Astrocyte (in vitro differentiated cells and primary cell): Measurements from ENCODE around the gene HRAS. TPM values are rescaled to one million over a fixed set of nuclear protein-coding genes. Genes with fewer than 3 reads are reported as not detected.

Experiments used
- DNase-seq: peaks from one replicate; pipeline ENCODE4 v3.0.0-alpha.2; 2010; ENCODE audit warnings: low read depth
- FAIRE-seq: peaks from 2 replicates; lab custom pipeline; 2011; peaks lifted over from hg19 to GRCh38; lab: Jason Lieb, UNC
- H2AFZ ChIP-seq: 2 replicates; pipeline ENCODE4 v1.6.0; 2012; ENCODE audit warnings: low read depth, low read length, inconsistent platforms
- H3K27ac ChIP-seq: 2 replicates; pipeline ENCODE4 v1.5.1; 2011; ENCODE audit warnings: low read depth, low read length, inconsistent platforms
- H3K27me3 ChIP-seq: 2 replicates; pipeline ENCODE4 v1.6.0; 2011; ENCODE audit warnings: low read length, inconsistent platforms; ENCODE audit not compliant: insufficient read depth
- H3K36me3 ChIP-seq: 2 replicates; pipeline ENCODE4 v1.5.1; 2011; ENCODE audit warnings: low read length, inconsistent platforms; ENCODE audit not compliant: insufficient read depth
- H3K4me1 ChIP-seq: 2 replicates; pipeline ENCODE4 v1.5.1; 2011; ENCODE audit warnings: low read length, inconsistent platforms; ENCODE audit not compliant: insufficient read depth
- H3K4me2 ChIP-seq: 2 replicates; pipeline ENCODE4 v1.6.0; 2012; ENCODE audit warnings: low read length, inconsistent platforms
- H3K4me3 ChIP-seq: 2 replicates; pipeline ENCODE4 v1.5.1; 2011; ENCODE audit warnings: low read depth, mild to moderate bottlenecking, low read length, inconsistent platforms; ENCODE audit not compliant: insufficient read depth
- H3K79me2 ChIP-seq: 2 replicates; pipeline ENCODE4 v1.6.0; 2012; ENCODE audit warnings: mild to moderate bottlenecking, low read length, inconsistent platforms; ENCODE audit not compliant: insufficient read depth
- H3K9ac ChIP-seq: 2 replicates; pipeline ENCODE4 v1.6.0; 2012; ENCODE audit warnings: mild to moderate bottlenecking, low read length, inconsistent platforms
- H3K9me3 ChIP-seq: 2 replicates; pipeline ENCODE4 v1.5.1; 2012; ENCODE audit warnings: low read depth, mild to moderate bottlenecking, low read length, inconsistent platforms; ENCODE audit not compliant: insufficient read depth
- H4K20me1 ChIP-seq: 2 replicates; pipeline ENCODE4 v1.6.0; 2012; ENCODE audit warnings: low read length, inconsistent platforms; ENCODE audit not compliant: insufficient read depth
- H3K27ac Mint-ChIP-seq: one replicate; pipeline ENCODE4 v1.8.0; 2021; ENCODE audit warnings: mild to moderate bottlenecking, mixed read lengths; ENCODE audit not compliant: unreplicated experiment
- H3K27me3 Mint-ChIP-seq: one replicate; pipeline ENCODE4 v1.8.0; 2021; ENCODE audit warnings: low read depth, mixed read lengths; ENCODE audit not compliant: unreplicated experiment
- H3K36me3 Mint-ChIP-seq: one replicate; pipeline ENCODE4 v1.8.0; 2021; ENCODE audit warnings: low read depth, mixed read lengths; ENCODE audit not compliant: unreplicated experiment
- H3K4me1 Mint-ChIP-seq: one replicate; pipeline ENCODE4 v1.8.0; 2021; ENCODE audit warnings: low read depth, mixed read lengths; ENCODE audit not compliant: unreplicated experiment
- H3K4me3 Mint-ChIP-seq: one replicate; pipeline ENCODE4 v1.8.0; 2021; ENCODE audit warnings: mild to moderate bottlenecking, moderate library complexity, mixed read lengths; ENCODE audit not compliant: unreplicated experiment
- H3K9me3 Mint-ChIP-seq: one replicate; pipeline ENCODE4 v1.8.0; 2021; ENCODE audit warnings: mild to moderate bottlenecking, mixed read lengths; ENCODE audit not compliant: unreplicated experiment
- CTCF ChIP-seq: IDR thresholded peaks from 2 replicates; pipeline ENCODE4 v1.5.1; 2011; ENCODE audit warnings: low read depth, mild to moderate bottlenecking, inconsistent platforms, low read length, moderate library complexity; ENCODE audit not compliant: insufficient read depth
- EZH2 ChIP-seq: IDR thresholded peaks from 2 replicates; pipeline ENCODE4 v1.6.1; 2012; ENCODE audit warnings: mild to moderate bottlenecking, low read length, inconsistent platforms; ENCODE audit not compliant: insufficient read depth
- total RNA-seq: library from RNA; stranded (reverse); gene quantifications from 2 replicates; pipeline ENCODE4 v1.2.1, GENCODE V29; 2021

The HRAS gene
- total RNA-seq, 1 donor from 2014 or later: 84.2 TPM

- peaks cover 21% of the 10 kb centered on the region for H3K36me3 ChIP-seq
- no peak overlapping the region for H3K4me3 ChIP-seq
- Mint-ChIP-seq H3K36me3 (peaks cover 22% of the 10 kb centered on the region), H3K27ac (no peak overlapping the region), H3K4me3 (peak overlapping the region; percentile 67), H3K4me1 (peaks cover 12% of the 10 kb centered on the region), H3K27me3 (no peaks in the 10 kb centered on the region), H3K9me3 (peaks cover 3% of the 10 kb centered on the region)
- peaks cover 25% of the 10 kb centered on the region for H3K4me1 ChIP-seq
- no peak overlapping the region for H2AFZ ChIP-seq
- no peak for DNase-seq
- peaks cover 55% of the 10 kb centered on the region for H3K79me2 ChIP-seq
- peaks cover 8% of the 10 kb centered on the region for H3K9me3 ChIP-seq
- no peak overlapping the region for H3K9ac ChIP-seq
- no peak for TF ChIP-seq CTCF
- TF ChIP-seq EZH2: no peak
- H3K4me2 ChIP-seq: no peak overlapping the region
- peaks cover 38% of the 10 kb centered on the region for H4K20me1 ChIP-seq
- no peak overlapping the region for H3K27ac ChIP-seq
- H3K27me3 ChIP-seq: no peaks in the 10 kb centered on the region
- FAIRE-seq: no peak
Measured at GRCh38 chr11:501683-502287, 33.6 kb downstream of the HRAS start.

- Histone ChIP-seq H3K79me2 (peaks cover 52% of the 10 kb centered on the region), H3K9ac (no peak overlapping the region), H3K27ac (no peak overlapping the region), H3K9me3 (peaks cover 8% of the 10 kb centered on the region), H2AFZ (no peak overlapping the region), H3K4me3 (no peak overlapping the region), H3K36me3 (peaks cover 25% of the 10 kb centered on the region), H3K27me3 (no peaks in the 10 kb centered on the region), H3K4me1 (peaks cover 24% of the 10 kb centered on the region), H4K20me1 (peaks cover 38% of the 10 kb centered on the region), H3K4me2 (no peak overlapping the region)
- no peak overlapping the region for H3K4me3 Mint-ChIP-seq
- H3K27ac Mint-ChIP-seq: no peak overlapping the region
- peaks cover 12% of the 10 kb centered on the region for H3K4me1 Mint-ChIP-seq
- TF ChIP-seq CTCF: no peak
- no peak for TF ChIP-seq EZH2
- H3K36me3 Mint-ChIP-seq: peaks cover 27% of the 10 kb centered on the region
- DNase-seq (no peak), FAIRE-seq (no peak)
- H3K27me3 Mint-ChIP-seq: no peaks in the 10 kb centered on the region
- peaks cover 3% of the 10 kb centered on the region for H3K9me3 Mint-ChIP-seq
Measured at GRCh38 chr11:501001-501682, 34.2 kb downstream of the HRAS start.
